GM18870 (cell line): ENCODE measurements around the gene RPS2.
A peak's percentile ranks its signal among the peaks of the same experiment; 100 is the strongest.
"Not testable (repeated sequence)": the region's sequence is repeated elsewhere in the genome, so short reads cannot be mapped to it uniquely, and the experiment has no call there.

Experiments used
- ATAC-seq: cut with Tn5 transposase; IDR thresholded peaks from one replicate; pipeline ENCODE4 v1.9.1; 2021; ENCODE audit warnings: moderate library complexity; ENCODE audit not compliant: unreplicated experiment

RPS2 gene

DNA sequence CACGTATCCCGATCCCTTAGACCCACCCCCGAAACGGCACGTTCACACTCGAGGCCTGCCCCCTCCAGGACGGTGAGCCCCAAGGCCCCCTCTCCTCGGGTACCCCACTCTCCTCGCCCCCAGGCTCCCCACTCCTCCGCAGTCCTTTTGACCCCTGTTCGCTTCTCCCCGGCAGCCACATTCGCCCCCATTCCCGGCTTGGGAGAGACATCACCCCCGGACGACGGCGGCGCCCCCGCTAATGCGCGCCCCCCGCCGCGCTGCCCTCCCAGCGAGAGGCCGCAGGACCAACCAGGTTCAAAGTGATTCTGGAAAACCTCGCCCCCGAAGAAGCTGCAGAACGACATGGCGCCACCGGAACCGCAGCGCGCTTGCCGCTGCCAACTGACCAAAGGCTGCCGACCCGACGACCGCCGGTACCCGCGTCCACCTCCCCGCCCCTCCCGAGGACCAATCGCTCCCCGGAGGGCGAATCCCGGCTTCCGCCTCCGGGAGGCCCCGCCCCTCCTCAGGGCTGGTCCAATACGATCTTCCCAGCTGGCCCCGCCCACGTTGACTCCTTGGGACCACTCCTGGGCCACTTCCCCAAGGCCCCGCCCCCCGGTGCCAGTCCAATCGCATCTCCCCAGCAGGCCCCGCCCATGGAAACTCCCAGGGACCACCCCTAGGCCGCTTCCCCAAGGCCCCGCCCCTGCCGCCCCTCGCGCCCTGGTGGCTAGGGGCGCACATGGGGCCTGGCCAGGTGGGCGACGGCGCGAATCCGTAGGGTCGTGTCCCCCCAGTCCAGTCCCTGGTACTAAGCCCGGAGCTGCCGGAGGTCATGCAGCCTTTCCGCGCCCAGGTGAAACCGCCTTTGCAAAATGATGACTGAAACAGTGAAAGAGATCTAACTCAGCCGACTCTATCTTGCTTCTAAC, 21.6 kb downstream of the RPS2 start, which contains the start of gene MSRB1:
Gene MSRB1, minus strand, starts transcription at position 390 of the 917 bp plus-strand sequence. Its CDS starts 43 bp downstream, at position 347.
- ATAC-seq = peak; percentile 80

DNA sequence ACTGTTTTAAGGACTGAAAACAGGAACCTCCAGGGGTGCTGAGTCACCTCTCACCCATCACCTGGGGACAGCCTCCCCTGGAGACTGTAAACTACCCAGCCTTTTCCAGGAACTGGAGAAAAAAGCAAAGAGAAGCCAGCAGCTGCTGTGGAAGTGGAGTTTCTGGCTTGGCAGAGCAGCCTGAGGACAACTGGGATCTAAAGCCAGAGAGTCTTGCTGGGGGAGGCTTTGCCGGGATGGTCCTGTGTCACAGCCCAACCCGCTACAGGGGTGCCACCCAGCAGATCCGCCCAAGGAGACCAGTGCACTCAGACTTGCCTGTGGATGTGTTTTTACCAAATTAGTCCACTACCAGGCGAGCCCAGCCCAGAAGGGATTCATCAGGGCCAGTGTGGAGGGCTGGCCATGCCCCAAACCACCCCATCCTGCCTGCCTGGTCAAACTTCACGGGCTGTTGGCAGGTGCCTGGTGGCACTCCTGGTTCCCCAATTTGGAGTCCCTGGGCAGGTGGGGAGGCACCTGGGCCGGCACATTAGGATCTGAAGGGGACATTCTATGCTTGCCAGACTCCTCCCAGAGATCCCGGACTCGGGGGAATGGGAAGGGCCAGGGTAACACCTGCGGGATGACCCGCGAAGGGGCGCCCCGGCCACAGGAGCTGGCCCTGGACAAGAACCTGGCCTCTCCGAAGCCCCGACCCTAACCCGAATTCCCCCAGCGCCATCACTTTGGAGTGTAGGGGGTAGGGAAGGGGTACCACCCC, 22.4 kb downstream of the RPS2 start:
- ATAC-seq = no peak

DNA sequence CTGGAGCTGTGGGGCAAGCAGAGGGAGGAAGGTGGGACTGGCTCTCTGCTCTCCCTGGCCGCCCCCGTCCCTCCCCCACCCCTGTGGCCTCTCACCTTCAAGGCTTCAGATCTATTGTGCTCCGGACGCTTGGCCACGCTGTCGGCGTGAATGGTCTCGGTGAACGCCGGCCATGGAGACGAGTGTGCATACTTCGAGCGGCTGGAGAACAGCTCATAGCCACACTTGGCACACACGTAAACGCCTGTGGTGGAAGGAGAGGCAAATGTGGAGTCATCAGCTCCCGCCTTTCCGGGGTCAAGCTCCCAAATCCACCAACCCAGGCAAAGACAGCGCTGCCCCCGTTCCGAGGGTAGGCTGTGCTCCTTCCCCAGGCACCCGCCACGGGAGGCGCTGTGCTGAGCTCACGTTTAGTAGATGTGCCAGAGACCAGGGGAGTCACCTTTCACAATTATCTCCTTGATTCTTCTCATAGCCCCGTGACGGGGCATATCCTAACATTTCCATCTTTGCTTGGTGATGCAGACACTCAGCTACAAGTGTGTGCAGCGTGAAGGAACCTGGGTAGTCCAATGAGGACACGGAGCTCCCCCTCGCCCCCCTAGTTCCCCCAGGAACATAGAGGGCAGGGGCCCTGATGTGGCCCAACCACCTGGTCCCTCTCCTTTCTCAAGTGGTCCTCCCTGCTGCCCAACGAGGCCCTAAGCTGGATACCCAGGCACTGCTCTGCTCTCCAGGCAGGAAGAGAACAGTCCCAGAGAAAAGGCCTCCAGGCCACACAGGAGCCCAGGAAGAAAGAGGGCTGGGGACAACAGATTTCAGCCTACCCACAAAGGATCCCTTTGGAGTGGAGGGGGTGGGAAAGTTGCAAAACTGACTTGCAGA, 23.2 kb downstream of the RPS2 start:
- no peak for ATAC-seq

DNA sequence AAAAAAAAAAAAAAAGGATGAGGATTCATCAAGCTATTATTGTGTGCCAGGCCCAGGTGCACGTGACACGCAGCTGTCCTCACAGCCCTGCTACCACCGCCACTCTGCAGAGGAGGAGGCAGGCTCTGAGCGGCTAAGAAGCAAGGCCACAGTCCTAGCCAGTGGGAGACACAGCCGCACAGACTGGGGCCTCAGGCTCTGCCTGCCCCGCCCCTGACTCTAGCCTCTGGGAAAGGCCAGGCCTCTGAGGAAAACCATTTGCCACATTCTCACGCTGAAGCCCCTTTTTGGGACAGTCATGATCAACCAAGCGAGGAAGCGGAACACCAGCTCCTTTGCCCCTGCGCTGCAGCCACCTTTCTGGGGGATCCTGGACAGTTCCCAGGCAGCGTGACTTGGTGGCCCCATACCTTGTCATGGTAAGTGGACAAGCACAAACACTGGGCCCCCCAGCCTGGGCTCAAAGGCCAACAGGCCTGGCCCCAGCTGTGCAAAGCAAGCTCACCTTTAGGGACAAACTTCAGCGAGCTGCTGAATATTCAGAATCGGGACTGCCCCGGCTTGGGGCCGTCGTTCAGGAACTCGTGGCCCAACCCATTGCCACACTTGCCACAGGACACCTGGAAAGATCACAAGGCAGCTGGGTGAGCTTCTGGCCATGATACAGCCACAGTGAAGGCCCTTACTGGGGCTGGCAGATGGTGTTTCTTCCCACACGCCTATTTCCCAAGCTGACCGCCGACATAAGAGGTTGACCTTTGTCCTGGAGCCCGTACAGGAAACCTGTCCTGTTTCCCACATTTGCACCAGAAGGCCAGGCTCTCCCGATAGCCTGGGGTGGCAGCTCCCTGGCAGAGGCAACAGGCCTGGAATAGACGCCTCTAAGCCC, 24.1 kb downstream of the RPS2 start:
- no peak for ATAC-seq

DNA sequence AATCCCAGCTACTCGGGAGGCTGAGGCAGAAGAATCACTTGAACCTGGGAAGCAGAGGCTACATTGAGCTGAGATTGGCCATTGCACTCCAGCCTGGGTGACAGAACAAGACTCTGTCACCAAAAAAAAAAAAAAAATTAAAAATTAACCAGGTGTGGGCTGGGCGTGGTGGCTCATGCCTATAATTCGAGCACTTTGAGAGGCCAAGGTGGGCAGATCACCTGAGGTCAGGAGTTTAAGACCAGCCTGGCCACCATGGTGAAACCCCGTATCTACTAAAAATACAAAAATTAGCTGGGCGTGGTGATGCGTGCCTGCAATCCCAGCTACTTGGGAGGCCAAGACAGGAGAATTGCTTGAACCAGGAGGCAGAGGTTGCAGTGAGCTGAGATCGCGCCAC, 24.8 kb downstream of the RPS2 start:
- not testable (repeated sequence) for ATAC-seq

DNA sequence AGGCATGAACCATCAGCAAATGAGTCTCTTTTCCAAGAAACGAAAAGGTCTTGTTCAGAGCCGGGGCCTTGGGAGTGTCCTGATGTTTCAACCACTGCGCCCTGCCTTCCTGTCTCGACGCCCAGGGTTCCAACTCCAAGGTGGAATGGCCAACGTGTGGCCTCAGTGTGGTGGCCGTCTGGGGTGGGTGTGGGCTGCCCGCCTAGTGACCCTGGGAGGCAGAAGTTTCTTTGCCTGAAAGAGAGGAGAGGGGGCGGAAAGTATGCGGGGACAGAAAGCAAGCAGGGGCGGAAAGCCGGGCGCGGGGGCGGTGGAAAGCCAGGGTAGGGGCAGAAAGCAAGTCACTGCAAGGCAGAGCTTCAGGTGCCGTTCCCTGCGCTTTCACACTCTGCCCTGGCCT, 25.7 kb downstream of the RPS2 start:
- no peak for ATAC-seq

DNA sequence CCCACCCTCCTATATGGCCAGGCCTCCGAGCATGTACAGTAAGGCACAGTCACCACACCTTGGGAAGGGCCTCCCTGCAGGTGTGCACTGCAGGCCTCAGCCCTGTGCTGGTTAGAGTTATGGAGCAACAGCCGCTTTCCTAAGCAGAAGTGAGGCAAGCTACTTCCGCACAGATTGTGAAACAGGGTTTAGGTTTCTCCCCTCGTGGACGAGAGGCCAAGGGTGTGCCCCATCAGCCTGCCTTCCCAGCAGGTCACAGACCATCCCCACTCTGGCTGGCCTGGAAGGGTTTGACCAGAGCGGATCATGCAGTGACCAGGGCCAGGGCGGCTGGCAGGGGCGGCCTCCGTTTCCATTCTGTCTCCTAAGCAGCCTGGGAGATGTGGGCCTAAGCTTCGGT, 26.3 kb downstream of the RPS2 start:
- no peak for ATAC-seq

DNA sequence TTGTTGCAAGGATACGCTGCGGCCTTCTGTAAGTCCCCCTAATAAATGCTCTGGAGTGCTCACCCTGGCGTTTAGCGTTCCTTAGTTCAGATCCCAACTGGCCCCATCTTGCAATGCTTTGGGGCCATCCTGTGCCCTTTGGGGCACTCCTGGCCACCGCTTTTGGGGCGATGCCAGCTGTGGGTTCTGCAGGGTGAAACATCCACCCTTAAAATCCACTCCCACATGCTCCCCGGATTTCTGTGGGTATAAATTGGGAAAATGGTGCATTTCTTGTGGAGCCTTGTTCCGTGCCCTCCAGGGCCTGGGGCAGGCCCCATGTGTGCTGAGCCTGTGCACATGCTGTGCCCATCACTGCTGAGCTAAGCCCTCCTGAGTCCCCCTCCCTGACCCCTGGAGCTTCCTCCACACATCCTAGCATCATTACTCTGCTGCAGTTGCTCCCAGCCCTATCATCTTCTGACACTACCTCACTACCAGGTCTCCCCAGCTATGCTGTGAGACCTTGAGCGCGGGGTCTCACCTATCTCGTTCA, 27.6 kb downstream of the RPS2 start:
- no peak for ATAC-seq

DNA sequence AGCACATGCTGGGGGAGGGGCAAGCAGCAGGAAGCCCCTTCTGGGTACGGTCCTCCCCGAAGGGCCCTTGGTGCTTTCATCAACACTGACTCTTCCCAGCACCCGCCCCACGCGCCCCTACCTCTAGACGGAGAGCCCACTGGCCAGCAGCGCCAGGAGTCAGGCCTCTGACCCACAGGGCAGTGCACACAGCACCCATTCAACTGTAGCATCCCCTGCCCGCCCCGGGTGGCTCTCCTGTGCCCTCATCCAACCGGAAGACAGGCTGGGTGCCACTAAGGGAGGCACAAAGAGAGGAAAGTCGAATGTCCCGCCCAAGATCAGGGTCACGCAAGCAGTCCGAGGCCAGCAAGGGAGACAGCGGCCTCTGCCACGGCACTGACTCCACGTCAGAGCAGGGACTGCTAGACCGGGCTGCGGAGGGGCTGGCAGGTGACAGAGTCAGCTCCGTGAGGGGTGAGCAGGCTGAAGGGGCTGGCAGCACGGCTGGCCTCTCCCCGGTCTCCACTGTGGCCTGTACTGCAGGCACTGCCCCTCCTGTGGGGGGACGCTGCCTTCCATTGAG, 31.4 kb downstream of the RPS2 start:
- ATAC-seq = no peak

DNA sequence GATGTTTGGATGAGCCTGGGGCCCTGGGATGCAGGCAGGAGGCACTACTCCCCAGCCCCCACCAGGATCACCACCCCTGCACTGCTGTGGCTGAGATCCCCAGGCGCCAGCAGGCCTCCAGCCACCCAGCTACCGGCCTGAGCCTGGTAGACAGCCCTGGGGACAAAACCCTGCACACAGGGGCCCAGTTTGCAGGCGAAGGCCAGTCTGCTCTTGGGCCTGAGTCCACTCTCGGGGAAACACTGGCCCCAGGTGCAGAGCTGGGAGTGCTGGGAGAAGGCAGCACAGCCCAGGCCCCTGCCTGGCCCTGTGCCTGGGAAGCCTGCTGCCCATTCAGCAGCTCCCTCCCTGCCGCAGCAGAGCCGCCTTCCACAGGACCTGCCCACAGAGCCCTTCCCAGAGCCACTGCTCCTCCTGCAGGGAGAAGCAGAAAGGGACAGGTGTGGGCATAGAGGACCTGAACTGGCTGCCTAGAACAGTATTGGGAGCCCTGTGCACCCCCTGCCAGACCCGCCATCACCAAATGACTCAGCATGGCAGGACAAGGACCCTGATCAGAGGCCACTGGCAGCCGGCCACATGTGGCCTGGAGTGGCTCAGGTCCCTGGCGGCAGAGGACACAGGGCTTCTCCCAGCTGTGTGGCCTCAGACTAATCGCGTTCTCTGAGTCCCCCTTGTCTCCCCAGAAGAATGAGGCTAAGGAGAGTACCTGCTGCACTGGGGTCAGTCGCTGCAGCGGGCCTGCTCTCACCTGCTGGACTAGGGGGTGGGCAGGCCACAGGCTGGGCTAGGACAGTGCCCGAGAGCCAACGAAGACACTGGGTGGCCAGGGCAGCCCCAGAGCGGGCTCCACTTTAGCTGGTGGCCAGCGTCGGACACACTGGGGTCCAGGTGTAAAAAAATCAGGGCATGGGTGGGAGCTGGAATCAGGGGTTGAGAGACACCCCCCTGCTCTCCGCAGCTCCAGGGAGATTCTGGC, 32.3 kb downstream of the RPS2 start:
- ATAC-seq = no peak

DNA sequence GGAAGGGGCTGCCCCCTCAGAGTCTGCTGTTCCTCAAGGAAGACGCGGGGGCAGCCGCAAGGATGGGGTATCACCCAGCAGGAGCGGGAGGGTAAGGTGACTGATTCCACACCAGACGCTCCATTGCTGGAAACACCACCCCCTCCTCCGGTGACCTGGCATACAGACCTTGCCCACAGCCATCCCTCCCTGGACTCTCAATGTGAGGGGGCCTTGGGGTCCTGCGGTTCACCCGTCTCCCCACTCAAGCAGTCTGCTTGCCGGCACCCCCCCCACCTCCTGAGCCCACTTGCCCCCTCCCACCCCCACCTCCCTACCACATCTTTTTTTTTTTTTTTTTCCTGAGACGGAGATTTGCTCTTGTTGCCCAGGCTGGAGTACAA, 34.3 kb downstream of the RPS2 start:
- no peak for ATAC-seq

DNA sequence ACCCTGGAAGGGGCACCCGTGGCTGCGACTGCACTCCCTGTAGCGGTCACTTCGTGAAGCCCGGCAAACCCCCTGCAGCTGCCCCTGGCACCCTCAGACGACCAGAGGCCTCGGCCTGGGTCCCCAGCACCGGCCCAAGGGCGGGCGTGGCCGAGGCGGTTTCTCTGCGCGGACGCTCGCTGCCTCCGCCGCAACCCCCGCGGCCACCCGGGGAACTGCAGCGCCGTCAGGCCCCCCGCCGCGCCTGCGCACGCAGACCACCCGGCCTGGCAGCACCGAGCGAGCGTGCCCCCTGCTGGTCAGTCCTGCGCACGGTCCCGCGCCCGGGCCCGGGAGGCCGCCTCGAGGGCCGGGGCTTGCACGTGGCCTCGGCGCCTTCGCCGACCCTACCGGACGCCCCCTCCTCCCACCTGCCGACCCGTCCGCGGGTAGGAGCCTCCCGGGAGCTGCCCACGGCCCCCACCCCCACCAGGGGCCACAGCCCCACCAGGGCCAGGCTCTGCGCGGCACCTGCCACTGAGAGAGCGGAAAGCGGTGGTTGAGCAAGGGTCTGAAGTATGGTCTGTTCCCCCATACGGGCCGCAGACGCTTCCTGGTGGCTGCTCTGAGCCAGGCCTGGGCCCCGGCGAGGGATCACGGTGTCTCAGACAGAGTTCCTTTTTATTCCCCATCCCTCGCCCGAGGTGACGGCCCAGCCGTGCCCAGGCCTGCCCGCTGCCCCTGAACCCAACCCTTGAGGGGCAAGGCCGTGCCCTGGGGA, 34.9 kb downstream of the RPS2 start:
- no peak for ATAC-seq

DNA sequence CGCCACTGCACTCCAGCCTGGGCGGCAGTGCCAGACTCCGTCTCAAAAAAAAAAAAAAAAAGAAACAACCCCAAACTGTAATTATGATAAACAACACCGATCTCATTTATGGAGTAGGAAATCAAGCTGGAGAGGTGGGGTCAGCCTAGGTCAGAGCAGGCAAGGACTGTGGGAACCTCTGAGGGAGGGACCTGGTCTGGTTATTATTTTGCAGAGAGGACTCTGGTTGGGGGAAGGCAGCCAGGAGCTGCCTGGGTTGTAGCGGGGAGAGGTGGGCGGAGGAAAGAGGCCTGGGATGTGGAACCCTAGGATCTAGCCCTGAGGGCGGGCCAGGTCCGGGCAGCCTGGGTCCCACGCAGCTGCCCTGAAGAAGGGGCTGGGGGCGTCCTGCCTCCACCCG, 35.5 kb downstream of the RPS2 start:
- no peak for ATAC-seq

DNA sequence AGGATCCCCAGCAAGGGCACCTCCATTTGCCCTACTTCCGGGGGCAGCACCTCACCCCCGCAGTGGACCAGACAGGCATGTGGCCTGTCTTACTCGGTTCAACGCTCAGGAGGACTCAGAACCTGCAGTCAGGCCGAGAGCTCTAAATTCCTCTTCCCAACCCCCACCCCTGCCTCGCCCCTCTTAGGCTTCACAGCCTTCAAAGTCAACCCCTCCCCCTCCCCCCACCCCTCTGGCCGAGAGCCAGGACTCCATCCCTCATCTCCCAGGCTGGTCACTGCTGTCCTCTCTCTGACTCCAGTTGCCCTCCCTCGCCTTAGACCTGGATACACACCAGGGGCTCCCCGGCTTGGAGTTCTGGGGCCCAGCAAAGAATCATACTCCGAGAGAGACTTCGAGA, 38.4 kb downstream of the RPS2 start:
- no peak for ATAC-seq

DNA sequence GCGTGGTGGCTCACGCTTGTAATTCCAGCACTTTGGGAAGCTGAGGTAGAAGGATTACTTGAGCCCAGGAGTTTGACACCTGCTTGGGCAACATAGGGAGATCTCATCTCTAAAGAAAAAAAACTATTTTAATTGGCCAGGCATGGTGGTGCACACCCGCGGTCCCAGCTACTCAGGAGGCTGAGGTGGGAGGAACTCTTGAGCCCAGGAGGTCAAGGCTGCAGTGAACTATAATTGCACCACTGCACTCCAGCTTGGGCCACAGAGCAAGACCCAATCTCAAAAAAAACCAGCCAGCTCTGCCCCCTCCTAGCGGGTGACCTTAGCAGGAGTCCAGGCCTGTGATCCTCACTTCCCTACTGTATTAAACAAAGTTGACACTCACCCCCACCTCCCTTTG, 40.5 kb downstream of the RPS2 start:
- ATAC-seq = no peak

DNA sequence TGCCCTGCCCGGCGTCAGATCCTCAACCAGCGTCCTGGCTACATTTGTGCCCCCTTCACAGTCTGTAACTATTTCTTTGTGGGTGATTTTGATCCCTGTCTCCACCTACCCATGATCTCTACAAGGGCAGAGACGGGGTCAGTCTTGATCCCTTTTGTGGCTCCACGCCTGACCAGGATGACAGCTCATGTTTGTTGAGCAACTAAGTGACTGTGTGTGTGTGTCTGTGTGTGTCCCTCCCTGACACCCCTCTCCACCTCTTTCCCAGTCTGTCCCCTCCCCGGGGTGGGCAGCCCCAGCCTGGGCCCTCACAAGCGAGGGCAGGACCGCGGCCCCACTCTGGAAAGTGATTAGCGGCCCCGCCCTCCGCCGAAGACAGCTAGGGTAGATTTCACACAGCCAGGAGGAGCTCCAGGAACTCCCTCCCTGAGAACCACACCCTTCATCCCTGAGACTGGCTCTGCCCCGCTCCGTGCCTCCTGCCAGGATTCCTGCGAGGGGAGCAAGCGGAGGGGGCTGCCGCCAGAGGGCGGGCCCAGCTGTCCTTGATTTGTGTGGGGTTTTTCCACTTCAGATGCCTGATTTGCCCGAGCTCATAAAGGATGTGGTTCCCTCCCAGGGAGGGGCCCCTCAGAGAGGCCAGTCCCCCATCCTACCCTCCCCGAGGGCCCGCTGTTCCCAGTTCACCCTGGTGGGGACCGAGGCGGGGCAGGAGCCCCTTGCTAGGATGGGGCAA, 41.2 kb downstream of the RPS2 start:
- ATAC-seq = no peak

DNA sequence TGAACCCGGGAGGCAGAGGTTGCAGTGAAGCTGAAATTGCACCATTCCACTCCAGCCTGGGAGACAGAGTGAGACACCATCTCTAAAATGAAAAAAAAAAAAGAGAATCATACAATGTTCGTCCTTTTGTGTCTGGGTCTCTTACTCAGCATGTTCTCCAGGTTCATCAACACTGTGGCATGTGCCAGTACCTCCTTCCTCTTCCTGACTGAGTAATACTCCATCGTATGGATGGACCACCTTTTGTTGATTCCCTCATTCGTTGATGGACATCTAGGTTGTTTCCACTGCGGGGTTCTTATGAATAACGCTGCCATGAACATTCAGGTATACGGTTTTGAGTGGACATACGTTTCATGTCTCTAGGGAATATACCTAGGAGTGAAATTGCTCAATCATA, 42.3 kb downstream of the RPS2 start:
- no peak for ATAC-seq
